ENCODE measurements around the gene CNKSR2.

The CNKSR2 gene

GRCh38 chrX:21374163-21374993 is at the start of gene CNKSR2:
Gene CNKSR2, plus strand, starts transcription at chrX:21374418. Its CDS starts 480 bp downstream, at chrX:21374898.
- TF ChIP-seq ZNF274 (IDR thresholded peaks at IDR 0.05; ENCODE audit: low read depth, low read length): no peak
- H3K4me3 ChIP-seq (ENCODE audit: low read length): peak within 1 kb of the TSS; percentile 83

- no peak for TF ChIP-seq ZNF274 (IDR thresholded peaks at IDR 0.05; ENCODE audit: low read depth, low read length)
These were observed 19.5 kb upstream of the CNKSR2 start for GRCh38 chrX:21354725-21355124.

GRCh38 chrX:21355831-21356230 is 18.4 kb upstream of the CNKSR2 start:
- no peak for TF ChIP-seq ZNF274 (IDR thresholded peaks at IDR 0.05; ENCODE audit: low read depth, low read length)
- no peak overlapping the region for H3K4me3 ChIP-seq (ENCODE audit: low read length)

More at GRCh38 chrX:21354725-21355124, 19.5 kb upstream of the CNKSR2 start:
- no peak overlapping the region for H3K4me3 ChIP-seq (ENCODE audit: low read length)

- no peak overlapping the region for H3K4me3 ChIP-seq (ENCODE audit: low read length)
- no peak for TF ChIP-seq ZNF274 (IDR thresholded peaks at IDR 0.05; ENCODE audit: low read depth, low read length)
These were observed 4.6 kb upstream of the CNKSR2 start for GRCh38 chrX:21369613-21370012.

GRCh38 chrX:21373001-21373400 is 1.2 kb upstream of the CNKSR2 start:
- no peak for TF ChIP-seq ZNF274 (IDR thresholded peaks at IDR 0.05; ENCODE audit: low read depth, low read length)
- H3K4me3 ChIP-seq (ENCODE audit: low read length): peak overlapping the region; percentile 83; the same call in 1 of the 2 replicates

GRCh38 chrX:21373637-21374162 is 518 bp upstream of the CNKSR2 start:
- no peak for TF ChIP-seq ZNF274 (IDR thresholded peaks at IDR 0.05; ENCODE audit: low read depth, low read length)
- H3K4me3 ChIP-seq (ENCODE audit: low read length): peak overlapping the region; percentile 83

GRCh38 chrX:21374994-21375707 is 933 bp downstream of the CNKSR2 start:
- H3K4me3 ChIP-seq (ENCODE audit: low read length): peak overlapping the region; percentile 83
- TF ChIP-seq ZNF274 (IDR thresholded peaks at IDR 0.05; ENCODE audit: low read depth, low read length): no peak

- TF ChIP-seq ZNF274 (IDR thresholded peaks at IDR 0.05; ENCODE audit: low read depth, low read length): no peak
- peak overlapping the region; percentile 83; the same call in 1 of the 2 replicates for H3K4me3 ChIP-seq (ENCODE audit: low read length)
These were observed 1.4 kb downstream of the CNKSR2 start for GRCh38 chrX:21375708-21376009.

GRCh38 chrX:21376636-21377035 is 2.4 kb downstream of the CNKSR2 start:
- H3K4me3 ChIP-seq (ENCODE audit: low read length): no peak overlapping the region
- no peak for TF ChIP-seq ZNF274 (IDR thresholded peaks at IDR 0.05; ENCODE audit: low read depth, low read length)

- no peak overlapping the region for H3K4me3 ChIP-seq (ENCODE audit: low read length)
- no peak for TF ChIP-seq ZNF274 (IDR thresholded peaks at IDR 0.05; ENCODE audit: low read depth, low read length)
These were observed 5.8 kb downstream of the CNKSR2 start for GRCh38 chrX:21379991-21380390.

- H3K4me3 ChIP-seq (ENCODE audit: low read length): no peak overlapping the region
- no peak for TF ChIP-seq ZNF274 (IDR thresholded peaks at IDR 0.05; ENCODE audit: low read depth, low read length)
These were observed 8.5 kb downstream of the CNKSR2 start for GRCh38 chrX:21382715-21383114.

- TF ChIP-seq ZNF274 (IDR thresholded peaks at IDR 0.05; ENCODE audit: low read depth, low read length): no peak
- no peak overlapping the region for H3K4me3 ChIP-seq (ENCODE audit: low read length)
These were observed 9.3 kb downstream of the CNKSR2 start for GRCh38 chrX:21383546-21383945.

- no peak overlapping the region for H3K4me3 ChIP-seq (ENCODE audit: low read length)
- TF ChIP-seq ZNF274 (IDR thresholded peaks at IDR 0.05; ENCODE audit: low read depth, low read length): no peak
These were observed 10.0 kb downstream of the CNKSR2 start for GRCh38 chrX:21384178-21384577.

GRCh38 chrX:21394792-21395191 is 20.6 kb downstream of the CNKSR2 start:
- no peak for TF ChIP-seq ZNF274 (IDR thresholded peaks at IDR 0.05; ENCODE audit: low read depth, low read length)
- H3K4me3 ChIP-seq (ENCODE audit: low read length): no peak overlapping the region

- no peak for TF ChIP-seq ZNF274 (IDR thresholded peaks at IDR 0.05; ENCODE audit: low read depth, low read length)
- no peak overlapping the region for H3K4me3 ChIP-seq (ENCODE audit: low read length)
These were observed 24.2 kb downstream of the CNKSR2 start for GRCh38 chrX:21398426-21398825.

Measured in GM08714 (cell line).